ENCODE results near the gene KCNN4.
"Not testable (repeated sequence)": the region's sequence is repeated elsewhere in the genome, so short reads cannot be mapped to it uniquely, and the experiment has no call there.

The KCNN4 gene

DNA sequence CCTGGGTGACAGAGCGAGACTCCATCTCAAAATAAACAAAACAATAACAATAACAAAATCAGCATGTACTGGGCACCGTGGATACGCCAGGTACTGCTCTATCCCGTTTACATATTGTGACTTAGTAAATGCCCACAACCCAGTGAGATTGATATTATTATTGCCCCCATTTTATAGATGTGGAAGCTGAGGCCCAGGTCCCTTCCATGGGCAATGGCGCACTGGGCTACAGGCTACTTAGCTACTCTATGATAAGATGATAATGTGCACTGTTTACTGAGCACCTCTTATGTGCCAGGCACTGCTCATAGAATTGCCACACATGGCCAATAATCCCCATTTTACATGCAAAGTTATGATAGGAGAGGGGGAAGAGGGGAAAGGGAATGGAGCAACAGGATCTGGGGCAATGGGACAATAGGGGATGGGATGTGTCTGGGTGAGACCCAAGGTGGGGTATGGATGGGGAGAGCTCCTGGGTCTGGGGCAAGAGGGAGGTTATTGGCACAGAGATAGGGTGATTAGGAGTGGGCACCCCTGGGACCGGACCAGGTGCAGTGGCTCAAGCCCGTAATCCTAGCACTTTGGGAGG, 5.4 kb downstream of the KCNN4 start:
- Histone ChIP-seq H3K79me2 (no peaks in the 10 kb centered on the region), H3K27ac (no peak overlapping the region), H3K4me2 (ENCODE audit: low read length) (no peak overlapping the region), H3K4me3 (ENCODE audit: low read depth, low read length) (no peak overlapping the region), H3K4me1 (no peaks in the 10 kb centered on the region), H3K9me3 (ENCODE audit: control insufficient read depth, low read length) (no peaks in the 10 kb centered on the region), H3K27me3 (ENCODE audit: control insufficient read depth, insufficient read depth, low read length) (no peaks in the 10 kb centered on the region), H2AFZ (no peak overlapping the region), H3K36me3 (ENCODE audit: control insufficient read depth, insufficient read depth, low read length) (no peaks in the 10 kb centered on the region), H3K9ac (no peak overlapping the region)
- TF ChIP-seq, protein P1, sequence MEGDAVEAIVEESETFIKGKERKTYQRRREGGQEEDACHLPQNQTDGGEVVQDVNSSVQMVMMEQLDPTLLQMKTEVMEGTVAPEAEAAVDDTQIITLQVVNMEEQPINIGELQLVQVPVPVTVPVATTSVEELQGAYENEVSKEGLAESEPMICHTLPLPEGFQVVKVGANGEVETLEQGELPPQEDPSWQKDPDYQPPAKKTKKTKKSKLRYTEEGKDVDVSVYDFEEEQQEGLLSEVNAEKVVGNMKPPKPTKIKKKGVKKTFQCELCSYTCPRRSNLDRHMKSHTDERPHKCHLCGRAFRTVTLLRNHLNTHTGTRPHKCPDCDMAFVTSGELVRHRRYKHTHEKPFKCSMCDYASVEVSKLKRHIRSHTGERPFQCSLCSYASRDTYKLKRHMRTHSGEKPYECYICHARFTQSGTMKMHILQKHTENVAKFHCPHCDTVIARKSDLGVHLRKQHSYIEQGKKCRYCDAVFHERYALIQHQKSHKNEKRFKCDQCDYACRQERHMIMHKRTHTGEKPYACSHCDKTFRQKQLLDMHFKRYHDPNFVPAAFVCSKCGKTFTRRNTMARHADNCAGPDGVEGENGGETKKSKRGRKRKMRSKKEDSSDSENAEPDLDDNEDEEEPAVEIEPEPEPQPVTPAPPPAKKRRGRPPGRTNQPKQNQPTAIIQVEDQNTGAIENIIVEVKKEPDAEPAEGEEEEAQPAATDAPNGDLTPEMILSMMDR (IDR thresholded peaks at IDR 0.05): no peak

DNA sequence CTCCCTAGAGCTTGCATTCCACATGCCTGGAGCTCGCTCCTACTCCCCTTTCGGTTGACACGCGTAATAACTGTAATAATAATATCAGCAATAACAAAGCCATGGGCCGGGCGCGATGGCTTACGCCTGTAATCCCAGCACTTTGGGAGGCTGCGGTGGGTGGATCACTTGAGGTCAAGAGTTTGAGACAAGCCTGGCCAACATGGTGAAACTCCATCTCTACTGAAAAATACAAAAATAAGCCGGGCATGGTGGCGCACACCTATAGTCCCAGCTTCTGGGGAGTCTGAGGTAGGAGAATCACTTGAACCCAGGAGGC, 5.9 kb downstream of the KCNN4 start:
- H3K27me3 ChIP-seq (ENCODE audit: control insufficient read depth, insufficient read depth, low read length); H3K9ac ChIP-seq; H3K36me3 ChIP-seq (ENCODE audit: control insufficient read depth, insufficient read depth, low read length); H3K79me2 ChIP-seq; H2AFZ ChIP-seq; H3K9me3 ChIP-seq (ENCODE audit: control insufficient read depth, low read length); H3K4me2 ChIP-seq (ENCODE audit: low read length); H3K4me1 ChIP-seq; H3K4me3 ChIP-seq (ENCODE audit: low read depth, low read length); H3K27ac ChIP-seq: not testable (repeated sequence)

DNA sequence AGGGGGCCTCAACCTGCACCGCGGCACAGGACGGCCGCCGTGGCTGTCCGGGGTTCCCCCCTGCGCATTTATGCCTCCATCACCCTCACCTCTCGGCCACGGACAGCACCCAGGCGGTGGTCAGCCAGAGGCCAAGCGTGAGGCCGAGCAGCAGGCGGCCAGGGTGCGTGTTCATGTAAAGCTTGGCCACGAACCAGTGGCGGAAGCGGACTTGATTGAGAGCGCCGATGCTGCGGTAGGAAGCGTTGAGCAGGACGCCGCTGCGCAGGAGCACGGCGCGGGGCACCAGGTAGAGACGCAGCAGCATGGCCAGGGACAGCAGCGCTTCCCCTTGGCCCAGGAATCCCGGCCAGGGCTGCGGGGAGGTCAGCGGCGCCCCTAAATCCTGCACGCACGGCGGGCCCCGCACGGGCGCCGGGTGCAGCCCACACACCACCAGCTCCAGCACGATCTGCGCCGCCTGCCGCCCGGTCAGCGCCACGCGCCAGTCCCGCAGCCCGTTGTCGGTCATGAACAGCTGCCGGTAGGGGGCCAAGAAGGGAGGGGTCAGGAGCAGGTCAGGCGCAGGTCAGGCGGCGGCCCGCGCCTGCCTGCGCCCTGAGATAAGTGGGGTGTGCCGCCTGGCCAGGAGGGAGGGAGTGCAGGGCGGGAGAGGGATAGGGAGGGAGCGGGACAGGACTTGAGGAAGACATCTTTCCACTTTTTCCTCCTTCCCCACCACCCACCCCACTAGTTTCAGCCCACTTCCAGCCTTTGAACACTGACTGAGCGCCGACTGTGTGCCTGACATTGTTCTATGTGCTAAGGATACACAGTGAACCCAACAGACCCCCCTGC, 6.5 kb downstream of the KCNN4 start:
- peak overlapping the region; percentile 46 for H3K4me2 ChIP-seq (ENCODE audit: low read length)
- no peaks in the 10 kb centered on the region for H3K36me3 ChIP-seq (ENCODE audit: control insufficient read depth, insufficient read depth, low read length)
- H3K9ac ChIP-seq: no peak overlapping the region
- no peaks in the 10 kb centered on the region for H3K4me1 ChIP-seq
- H3K4me3 ChIP-seq (ENCODE audit: low read depth, low read length): no peak overlapping the region
- no peak overlapping the region for H3K27ac ChIP-seq
- H3K79me2 ChIP-seq: no peaks in the 10 kb centered on the region
- no peaks in the 10 kb centered on the region for H3K27me3 ChIP-seq (ENCODE audit: control insufficient read depth, insufficient read depth, low read length)
- H2AFZ ChIP-seq: peak overlapping the region; percentile 71
- H3K9me3 ChIP-seq (ENCODE audit: control insufficient read depth, low read length): no peaks in the 10 kb centered on the region
- TF ChIP-seq, protein P1 (IDR thresholded peaks at IDR 0.05): peak; percentile 79

DNA sequence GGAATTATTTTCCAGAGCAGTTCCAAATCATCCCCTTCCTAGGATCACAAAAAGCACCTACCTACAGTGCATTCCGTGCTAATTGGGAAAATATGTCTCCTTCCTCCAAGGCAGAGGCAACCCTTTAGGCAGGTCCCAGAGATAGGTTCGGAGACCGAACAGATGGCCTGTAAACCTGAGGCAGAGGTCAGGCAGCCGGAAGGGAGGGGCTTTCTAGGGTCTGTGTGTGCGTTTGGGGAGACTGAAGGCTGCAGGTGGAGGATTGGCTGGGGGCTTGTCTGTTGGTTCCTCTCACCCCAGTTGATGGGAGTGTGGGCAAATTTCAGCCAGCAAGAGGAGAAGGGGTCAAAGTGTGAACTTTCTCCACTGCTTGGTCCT, 7.1 kb downstream of the KCNN4 start:
- Histone ChIP-seq H3K36me3 (ENCODE audit: control insufficient read depth, insufficient read depth, low read length) (no peaks in the 10 kb centered on the region), H3K9ac (no peak overlapping the region), H3K4me3 (ENCODE audit: low read depth, low read length) (no peak overlapping the region), H3K27me3 (ENCODE audit: control insufficient read depth, insufficient read depth, low read length) (no peaks in the 10 kb centered on the region), H2AFZ (peak overlapping the region; percentile 71), H3K9me3 (ENCODE audit: control insufficient read depth, low read length) (no peaks in the 10 kb centered on the region), H3K79me2 (no peaks in the 10 kb centered on the region), H3K27ac (no peak overlapping the region), H3K4me2 (ENCODE audit: low read length) (peak overlapping the region; percentile 46), H3K4me1 (no peaks in the 10 kb centered on the region)
- TF ChIP-seq, protein P1 (IDR thresholded peaks at IDR 0.05): no peak

DNA sequence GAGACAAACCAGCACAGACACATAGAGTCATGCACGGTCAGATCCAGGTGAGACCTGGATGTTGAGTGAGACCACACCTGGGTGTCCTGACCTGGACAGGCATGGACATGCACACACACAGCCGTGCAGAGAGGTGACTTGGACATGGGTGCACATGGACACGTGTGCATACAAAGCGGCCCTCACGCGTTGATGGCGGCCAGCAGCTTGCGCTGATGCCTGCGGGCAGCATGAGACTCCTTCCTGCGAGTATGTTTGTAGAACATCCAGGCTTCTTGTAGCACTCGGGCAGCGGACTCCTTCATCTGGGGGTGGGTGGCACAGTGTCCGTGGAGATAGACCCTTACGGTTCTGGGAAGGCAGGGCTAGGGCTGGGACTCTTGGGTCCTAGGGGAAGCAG, 11.5 kb downstream of the KCNN4 start:
- Histone ChIP-seq H3K4me2 (ENCODE audit: low read length) (no peak overlapping the region), H2AFZ (no peak overlapping the region), H3K79me2 (no peaks in the 10 kb centered on the region), H3K9me3 (ENCODE audit: control insufficient read depth, low read length) (no peaks in the 10 kb centered on the region), H3K36me3 (ENCODE audit: control insufficient read depth, insufficient read depth, low read length) (no peaks in the 10 kb centered on the region), H3K27me3 (ENCODE audit: control insufficient read depth, insufficient read depth, low read length) (no peaks in the 10 kb centered on the region), H3K4me1 (no peaks in the 10 kb centered on the region), H3K27ac (no peak overlapping the region), H3K9ac (no peak overlapping the region), H3K4me3 (ENCODE audit: low read depth, low read length) (no peak overlapping the region)
- TF ChIP-seq, protein P1 (IDR thresholded peaks at IDR 0.05): no peak

Data from parathyroid adenoma (tissue), 2 donors.